Stimulated activated CD4-positive, alpha-beta T cell treated with anti-CD3 and anti-CD28 coated beads, Interleukin-15, amount 100 ng/mL, for 48 hours (primary cell): Measurements from ENCODE around the gene COG7.

Experiments
- DNase-seq, 2 donors: peaks; one replicate each; pipeline ENCODE4 v3.0.0-alpha.2; 2020; ENCODE audit warnings: low read depth in 2 of 2

COG7 gene

DNA sequence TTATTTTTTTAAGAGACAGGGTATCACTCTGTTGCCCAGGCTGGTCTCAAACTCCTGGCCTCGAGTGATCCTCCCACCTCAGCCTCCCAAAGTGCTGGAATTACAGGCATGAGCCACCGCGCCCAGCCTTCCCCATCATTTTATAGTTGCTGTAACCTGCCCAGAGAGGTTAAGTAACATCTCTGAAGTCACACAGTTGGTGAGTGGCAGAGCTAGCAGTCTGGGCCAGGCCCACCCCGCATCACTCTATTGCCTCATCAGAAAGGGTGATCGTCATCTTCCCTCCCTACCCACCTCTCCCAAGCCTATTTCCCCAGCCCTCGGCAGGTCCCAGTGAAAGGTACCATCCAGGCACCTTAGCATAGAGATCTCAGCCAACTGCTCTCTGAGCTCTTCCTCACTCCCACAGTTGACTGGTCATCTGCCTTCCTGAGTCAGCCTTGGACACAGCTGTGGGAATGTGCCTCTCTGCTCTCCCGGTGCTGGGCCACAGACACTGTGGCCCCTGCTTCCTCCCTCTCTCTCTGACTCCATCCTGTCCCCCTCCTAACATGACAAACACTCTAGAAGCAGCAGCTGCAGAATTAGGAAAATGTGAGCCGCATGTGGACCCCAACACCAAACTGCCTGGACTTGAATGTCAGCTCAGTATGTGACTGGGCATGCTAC, 93.8 kb downstream of the COG7 start:
- DNase-seq: no peak

DNA sequence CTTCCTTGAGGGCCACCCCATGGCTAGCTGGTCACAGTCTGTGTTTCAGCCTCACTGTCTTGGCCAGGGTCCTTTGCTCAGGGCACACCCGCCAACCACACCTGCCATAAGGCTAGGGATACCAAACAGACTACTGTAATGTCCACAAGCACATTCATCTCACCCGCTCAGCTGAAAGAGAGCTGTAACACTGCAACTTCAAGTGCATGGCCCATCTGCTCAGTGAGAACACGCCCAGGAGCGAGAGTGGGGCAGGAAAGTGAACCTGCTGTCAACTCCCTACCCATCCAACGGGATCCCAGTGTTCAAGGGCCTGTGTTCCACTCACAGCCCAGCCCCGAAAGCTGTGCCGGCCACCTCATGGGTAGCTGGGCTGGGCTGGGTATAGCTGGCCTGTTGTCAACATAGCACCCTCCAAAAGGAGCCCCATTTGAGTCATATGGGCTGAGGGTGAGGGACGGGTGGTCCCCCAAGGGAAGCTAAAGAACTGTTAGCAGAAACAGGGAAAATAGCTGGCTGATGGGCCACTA, 95.2 kb downstream of the COG7 start:
- DNase-seq: no peak

DNA sequence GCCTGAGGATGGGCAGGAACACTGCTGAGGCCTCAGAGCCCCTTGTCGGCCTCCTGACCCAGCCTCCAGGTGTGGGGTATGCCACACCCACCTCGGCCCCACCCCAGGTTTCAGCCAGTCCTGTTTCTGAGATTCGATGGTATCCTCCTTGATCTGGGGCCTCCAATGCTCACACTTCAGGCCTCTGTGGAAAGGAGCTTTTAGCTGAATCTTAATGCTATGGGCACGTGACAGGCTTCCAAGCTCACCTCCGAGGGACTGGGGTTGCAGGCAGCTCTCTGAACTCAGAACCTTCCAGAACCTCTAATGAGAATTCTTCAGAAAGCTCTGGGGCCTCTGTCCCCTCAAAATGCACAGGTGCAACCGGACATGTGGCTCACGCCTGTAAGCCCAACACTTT, 96.0 kb downstream of the COG7 start:
- DNase-seq: no peak

DNA sequence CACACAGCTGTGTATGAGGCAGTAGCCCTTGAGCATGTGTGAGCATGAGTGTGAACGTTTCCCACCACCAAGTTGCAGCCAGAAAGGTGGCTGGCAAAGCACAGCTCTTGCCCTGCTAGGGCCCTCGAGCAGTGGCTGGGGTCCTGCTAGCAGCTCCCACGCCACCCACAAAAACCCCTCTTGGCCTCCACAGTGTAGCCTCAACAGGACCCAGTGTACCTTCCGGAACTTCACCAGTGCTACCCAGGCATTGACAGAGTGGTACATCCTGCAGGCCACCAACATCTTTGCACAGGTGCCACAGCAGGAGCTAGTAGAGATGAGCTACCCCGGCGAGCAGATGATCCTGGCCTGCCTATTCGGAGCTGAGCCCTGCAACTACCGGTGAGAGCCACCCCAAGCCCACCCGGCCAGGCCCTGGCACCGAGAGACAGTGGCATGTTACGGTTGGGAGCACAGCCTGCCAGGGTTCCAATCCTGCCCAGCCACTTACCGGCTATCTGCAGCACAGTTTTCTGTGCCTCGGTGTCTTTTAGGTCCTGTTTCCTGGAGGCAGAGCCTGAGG, 97.8 kb downstream of the COG7 start:
- no peak for DNase-seq

DNA sequence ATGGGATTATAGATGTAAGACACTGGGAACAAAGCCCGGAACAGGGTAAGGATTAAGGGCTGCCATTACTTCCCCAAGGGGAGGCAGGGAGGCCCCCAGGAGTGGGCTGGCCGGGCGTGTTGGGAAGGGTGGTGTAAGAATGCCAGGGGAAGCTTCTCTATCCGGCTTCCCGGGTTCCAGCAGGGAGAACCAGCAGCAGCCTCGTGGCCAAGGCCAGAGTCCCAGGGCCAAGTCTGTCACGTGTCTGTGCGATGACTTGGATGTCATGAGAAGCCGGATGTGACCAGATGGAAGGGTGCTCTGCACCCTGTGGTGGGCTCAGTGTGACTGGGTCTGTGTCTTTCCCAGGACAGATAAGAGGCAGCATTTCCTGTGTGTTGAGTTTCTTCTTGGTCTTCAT, 98.7 kb downstream of the COG7 start:
- no peak for DNase-seq

DNA sequence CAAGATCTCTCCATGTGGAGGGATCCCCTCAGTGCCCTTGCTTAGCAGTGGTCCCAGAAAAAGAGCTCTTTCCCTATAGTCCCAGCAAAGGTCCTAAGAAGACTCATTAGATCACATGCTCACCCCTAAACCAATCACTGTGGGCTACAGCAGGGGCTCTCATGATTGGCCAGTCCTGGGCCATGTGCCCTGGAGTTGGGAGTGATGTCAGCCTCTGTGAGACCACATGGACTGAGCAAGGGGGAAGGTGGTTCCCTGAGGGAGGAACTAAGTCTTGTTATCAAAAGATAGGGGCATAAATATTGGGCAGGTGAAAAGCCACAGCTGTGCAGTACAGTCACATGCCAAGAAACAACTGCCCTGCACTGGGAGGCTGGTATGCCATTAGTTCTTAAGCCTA, 99.5 kb downstream of the COG7 start:
- DNase-seq: no peak

DNA sequence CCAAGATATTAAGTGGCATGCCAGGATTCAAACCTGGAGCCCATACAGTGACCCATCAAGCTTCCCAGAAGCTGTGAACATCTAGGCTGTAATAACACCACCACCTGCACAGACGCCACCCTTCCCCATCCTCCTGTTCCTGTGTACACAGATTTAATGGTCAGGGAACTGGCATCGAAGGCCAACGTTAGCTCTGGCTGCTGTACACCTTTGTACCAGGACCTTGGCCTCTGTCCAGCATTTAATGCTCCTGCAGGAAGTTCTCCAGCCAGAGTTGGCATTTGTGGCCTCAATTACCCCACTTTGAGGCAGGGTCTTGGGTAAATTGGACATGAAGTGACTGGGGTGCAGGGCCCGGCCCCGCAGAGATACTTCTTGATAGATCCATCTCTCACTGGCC, 101.6 kb downstream of the COG7 start:
- no peak for DNase-seq

DNA sequence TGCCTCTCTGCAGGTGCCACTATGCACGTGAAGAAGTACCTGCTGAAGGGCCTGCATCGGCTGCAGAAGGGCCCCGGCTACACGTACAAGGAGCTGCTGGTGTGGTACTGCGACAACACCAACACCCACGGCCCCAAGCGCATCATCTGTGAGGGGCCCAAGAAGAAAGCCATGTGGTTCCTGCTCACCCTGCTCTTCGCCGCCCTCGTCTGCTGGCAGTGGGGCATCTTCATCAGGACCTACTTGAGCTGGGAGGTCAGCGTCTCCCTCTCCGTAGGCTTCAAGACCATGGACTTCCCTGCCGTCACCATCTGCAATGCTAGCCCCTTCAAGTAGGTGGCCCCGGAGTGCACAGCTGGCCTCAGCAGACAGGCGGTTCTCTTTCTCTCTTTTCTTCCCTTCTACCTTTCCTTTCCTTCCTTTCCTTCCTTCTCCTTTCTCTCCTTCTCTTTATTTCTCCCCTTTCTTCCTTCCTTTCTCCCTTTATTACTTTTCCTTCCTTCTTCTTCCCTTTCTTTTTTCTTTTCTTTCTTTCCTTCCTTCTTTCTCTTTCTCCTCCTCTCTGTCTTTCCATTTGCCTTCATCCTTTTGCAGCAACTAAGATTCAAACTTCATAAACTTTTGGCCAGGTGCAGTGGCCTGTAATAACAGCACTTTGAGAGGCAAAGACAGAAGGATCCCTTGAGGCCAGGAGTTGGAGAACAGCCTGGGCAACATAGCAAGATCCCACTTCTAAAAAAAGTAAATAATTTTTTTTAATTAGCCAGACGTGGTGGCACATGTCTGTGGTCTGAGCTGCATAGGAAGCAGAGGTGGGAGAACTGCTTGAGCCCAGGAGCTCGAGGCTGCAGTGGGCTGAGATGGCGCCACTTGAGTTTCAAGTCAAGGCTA, 104.2 kb downstream of the COG7 start:
- DNase-seq: no peak

DNA sequence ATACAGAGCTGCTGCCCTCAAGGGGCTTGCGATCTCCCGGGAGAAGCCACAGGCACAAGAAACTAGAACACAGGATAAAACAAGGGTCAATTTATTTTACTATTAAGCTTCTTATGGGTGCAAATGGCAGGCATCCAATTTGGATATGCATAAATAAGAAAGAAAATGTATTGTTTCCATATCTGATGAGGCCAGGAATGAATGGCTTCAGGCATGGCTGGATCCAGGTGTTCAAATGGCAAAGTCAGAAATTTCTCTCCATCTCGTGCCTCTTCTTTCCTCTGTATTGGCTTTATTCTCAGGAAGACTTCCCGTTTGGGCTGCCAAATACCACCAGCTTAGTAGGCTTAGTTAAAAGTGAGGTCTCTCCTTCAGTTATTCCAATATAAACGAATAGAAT, 107.8 kb downstream of the COG7 start:
- DNase-seq: no peak

DNA sequence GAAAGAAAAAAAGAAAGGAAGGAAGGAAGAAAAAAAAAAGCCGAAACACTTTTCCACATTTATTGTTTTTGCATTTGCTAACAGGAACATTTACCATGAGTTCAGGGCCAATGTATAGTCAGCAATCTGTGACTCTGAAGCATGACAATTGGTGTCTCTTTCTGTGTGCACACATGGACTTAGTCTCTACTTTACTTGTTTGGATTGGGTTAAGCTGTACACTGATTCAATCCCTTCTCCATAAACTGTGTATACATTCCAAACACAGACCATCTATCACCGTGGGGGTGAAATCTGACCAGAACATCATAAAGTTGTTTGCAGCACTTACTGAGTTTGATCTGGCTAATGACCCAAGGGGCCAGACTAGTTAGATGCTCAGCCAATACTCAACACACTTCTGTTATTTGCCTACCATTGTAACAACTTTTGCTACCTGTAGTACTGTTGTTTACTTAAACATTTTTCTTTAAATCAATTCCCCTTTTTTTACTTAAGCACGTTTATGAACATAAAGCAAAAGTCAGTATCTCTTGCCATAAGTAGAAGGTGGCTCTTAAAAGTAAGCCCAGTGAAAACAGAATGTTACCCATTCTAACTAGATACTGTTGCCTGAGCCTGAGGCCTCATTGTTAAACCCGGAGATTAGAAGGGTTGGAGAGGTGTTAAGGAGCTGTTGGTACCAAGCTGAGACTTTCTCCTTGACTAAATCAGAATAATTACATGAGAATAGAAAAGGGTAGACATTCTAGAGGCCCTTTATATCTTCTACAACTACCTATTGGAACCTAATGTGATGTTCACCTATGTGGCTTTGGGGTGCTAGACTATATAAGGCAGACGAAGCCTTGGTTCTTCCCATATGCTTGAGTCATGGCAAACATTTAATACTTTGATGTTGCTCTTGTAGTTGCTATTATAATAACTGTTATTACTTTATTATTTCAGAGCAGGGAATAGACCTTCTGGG, 109.1 kb downstream of the COG7 start:
- DNase-seq: no peak

DNA sequence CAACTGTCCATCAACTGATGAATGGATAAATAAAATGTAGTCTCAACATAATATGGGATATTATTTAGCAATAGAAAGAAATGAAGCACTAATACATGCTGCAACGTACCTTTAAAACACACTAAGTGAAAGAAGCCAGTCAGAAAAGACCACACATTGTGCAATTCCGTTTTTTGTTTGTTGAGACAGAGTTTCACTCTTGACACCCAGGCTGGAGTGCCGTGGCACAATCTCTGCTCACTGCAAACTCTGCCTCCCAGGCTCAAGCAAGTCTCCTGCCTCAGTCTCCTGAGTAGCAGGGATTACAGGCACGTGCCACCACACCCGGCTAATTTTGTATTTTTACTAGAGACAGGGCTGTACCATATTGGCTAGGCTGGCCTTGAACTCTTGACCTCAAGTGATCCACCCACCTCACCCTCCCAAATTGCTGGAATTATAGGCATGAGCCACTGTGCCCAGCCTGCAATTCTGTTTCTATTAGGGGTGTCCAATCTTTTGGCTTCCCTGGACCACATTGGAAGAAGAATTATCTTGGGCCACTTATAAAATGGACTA, 110.8 kb downstream of the COG7 start:
- no peak for DNase-seq

DNA sequence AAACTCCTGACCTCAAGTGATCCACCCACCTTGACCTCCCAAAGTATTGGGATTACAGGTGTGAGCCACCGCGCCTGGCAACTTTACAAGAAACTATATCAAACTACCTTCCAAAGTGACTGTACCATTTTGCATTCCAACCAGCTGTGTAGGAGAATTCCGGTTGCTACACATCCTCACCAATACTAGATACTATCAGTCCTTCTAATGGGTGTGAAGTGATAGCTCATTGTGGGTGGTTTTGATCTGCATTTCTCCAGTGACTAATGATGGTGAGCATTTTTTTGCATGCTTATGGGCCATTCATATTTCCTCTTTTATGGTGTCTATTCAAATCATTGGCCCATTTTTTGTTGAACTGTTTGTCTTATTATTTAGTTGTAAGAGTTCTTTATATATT, 113.2 kb downstream of the COG7 start:
- DNase-seq: no peak
